H9 (cell line): ENCODE data around the gene TLR6. TPM values are rescaled to one million over a fixed set of nuclear protein-coding genes. Genes with fewer than 3 reads are reported as not detected.

ENCODE experiments used
- DNase-seq: peaks from one replicate; pipeline ENCODE4 v3.0.0-alpha.2; 2017
- H2AFZ ChIP-seq: one replicate; pipeline ENCODE4 v1.6.1; 2013; ENCODE audit warnings: mild to moderate bottlenecking, low read length, control low read depth, moderate library complexity
- H2AK5ac ChIP-seq: 2 replicates; pipeline ENCODE4 v1.6.1; 2013; ENCODE audit warnings: low read length, control low read depth, mixed read lengths; ENCODE audit not compliant: insufficient read length
- H2BK120ac ChIP-seq: one replicate; pipeline ENCODE4 v1.6.1; 2013; ENCODE audit warnings: low read depth, mild to moderate bottlenecking, low read length, control low read depth, inconsistent platforms; ENCODE audit not compliant: poor library complexity, severe bottlenecking
- H2BK12ac ChIP-seq: 2 replicates; pipeline ENCODE4 v1.6.1; 2013; ENCODE audit warnings: low read length, control low read depth, mixed read lengths, low read depth; ENCODE audit not compliant: insufficient read length
- H2BK15ac ChIP-seq: 2 replicates; pipeline ENCODE4 v1.6.1; 2013; ENCODE audit warnings: low read depth, low read length, control low read depth
- H2BK20ac ChIP-seq: one replicate; pipeline ENCODE4 v1.6.1; 2013; ENCODE audit warnings: low read depth, mild to moderate bottlenecking, low read length, control low read depth, inconsistent platforms; ENCODE audit not compliant: poor library complexity, severe bottlenecking
- H2BK5ac ChIP-seq: 2 replicates; pipeline ENCODE4 v1.6.1; 2013; ENCODE audit warnings: low read length, control low read depth, mixed read lengths; ENCODE audit not compliant: insufficient read length
- H3K14ac ChIP-seq: 2 replicates; pipeline ENCODE4 v1.6.1; 2013; ENCODE audit warnings: low read length, control low read depth; ENCODE audit not compliant: insufficient read depth
- H3K18ac ChIP-seq: 2 replicates; pipeline ENCODE4 v1.6.1; 2013; ENCODE audit warnings: low read depth, mild to moderate bottlenecking, mixed read lengths, low read length, control low read depth; ENCODE audit not compliant: insufficient read length
- H3K23ac ChIP-seq: 2 replicates; pipeline ENCODE4 v1.6.1; 2013; ENCODE audit warnings: low read length, control low read depth, mixed read lengths, low read depth; ENCODE audit not compliant: insufficient read length
- H3K23me2 ChIP-seq: 2 replicates; pipeline ENCODE4 v1.6.1; 2013; ENCODE audit warnings: low read depth, mild to moderate bottlenecking, mixed read lengths, low read length, control low read depth; ENCODE audit not compliant: insufficient read length, poor library complexity, severe bottlenecking
- H3K27ac ChIP-seq: 2 replicates; pipeline ENCODE4 v1.5.1; 2013; ENCODE audit warnings: low read length, control low read depth, mixed read lengths, low read depth; ENCODE audit not compliant: insufficient read length
- H3K27me3 ChIP-seq: 2 replicates; pipeline ENCODE4 v1.6.1; 2013; ENCODE audit warnings: low read length, control low read depth, inconsistent platforms; ENCODE audit not compliant: insufficient read depth
- H3K4ac ChIP-seq: 2 replicates; pipeline ENCODE4 v1.6.1; 2013; ENCODE audit warnings: low read depth, mild to moderate bottlenecking, control low read depth, inconsistent platforms, low read length, moderate library complexity
- H3K4me1 ChIP-seq: 2 replicates; pipeline ENCODE4 v1.6.1; 2013; ENCODE audit warnings: low read length, control low read depth, inconsistent platforms; ENCODE audit not compliant: insufficient read depth
- H3K4me2 ChIP-seq: 2 replicates; pipeline ENCODE4 v1.6.1; 2013; ENCODE audit warnings: low read length, control low read depth, mixed read lengths; ENCODE audit not compliant: insufficient read length, insufficient read depth
- H3K56ac ChIP-seq: 2 replicates; pipeline ENCODE4 v1.6.1; 2013; ENCODE audit warnings: low read depth, mild to moderate bottlenecking, mixed read lengths, low read length, control low read depth; ENCODE audit not compliant: insufficient read length
- H3K79me1 ChIP-seq: 2 replicates; pipeline ENCODE4 v1.6.1; 2013; ENCODE audit warnings: low read depth, mild to moderate bottlenecking, moderate library complexity, low read length, control low read depth, inconsistent platforms; ENCODE audit not compliant: insufficient read depth, poor library complexity, severe bottlenecking
- H3K79me2 ChIP-seq: 2 replicates; pipeline ENCODE4 v1.6.1; 2013; ENCODE audit warnings: low read length, control low read depth, inconsistent platforms; ENCODE audit not compliant: insufficient read depth
- H3K9ac ChIP-seq: 2 replicates; pipeline ENCODE4 v1.6.1; 2013; ENCODE audit warnings: low read length, control low read depth, mixed read lengths; ENCODE audit not compliant: insufficient read length; ENCODE audit errors: extremely low read depth
- H3K9me3 ChIP-seq: one replicate; pipeline ENCODE4 v1.6.1; 2013; ENCODE audit warnings: low read depth, low read length, inconsistent platforms; ENCODE audit not compliant: control insufficient read depth
- H3T11ph ChIP-seq: one replicate; pipeline ENCODE4 v1.6.1; 2013; ENCODE audit warnings: mild to moderate bottlenecking, low read length, control low read depth, inconsistent platforms
- H4K20me1 ChIP-seq: one replicate; pipeline ENCODE4 v1.6.1; 2013; ENCODE audit not compliant: control insufficient read depth, insufficient read length, insufficient read depth
- H4K5ac ChIP-seq: 2 replicates; pipeline ENCODE4 v1.6.1; 2013; ENCODE audit warnings: low read depth, mild to moderate bottlenecking, mixed read lengths, low read length, control low read depth; ENCODE audit not compliant: insufficient read length
- H4K8ac ChIP-seq: replicated peaks from 2 replicates; pipeline ENCODE4 v1.6.1; 2013; ENCODE audit warnings: low read length, control low read depth, mixed read lengths, low read depth; ENCODE audit not compliant: insufficient read length
- H4K91ac ChIP-seq: 2 replicates; pipeline ENCODE4 v1.6.1; 2013; ENCODE audit warnings: low read depth, mild to moderate bottlenecking, moderate library complexity, mixed read lengths, low read length, control low read depth; ENCODE audit not compliant: insufficient read length
- H3K27ac Mint-ChIP-seq, 3 experiments: 2 replicates in 2 of 3; 3 replicates in 1 of 3; pipeline ENCODE4 v1.8.0; 2020 to 2021; ENCODE audit warnings: mixed read lengths in 3 of 3, mild to moderate bottlenecking in 1 of 3, moderate library complexity in 1 of 3
- H3K27me3 Mint-ChIP-seq: 2 replicates; pipeline ENCODE4 v1.8.0; 2021; ENCODE audit warnings: low read depth, mild to moderate bottlenecking, moderate library complexity, mixed read lengths
- H3K36me3 Mint-ChIP-seq, 3 experiments: 2 replicates in 2 of 3; 3 replicates in 1 of 3; pipeline ENCODE4 v1.8.0; 2020 to 2021; ENCODE audit warnings: low read depth in 3 of 3, mixed read lengths in 3 of 3; ENCODE audit not compliant: insufficient read depth in 1 of 3
- H3K4me1 Mint-ChIP-seq, 2 experiments: 2 replicates each; pipeline ENCODE4 v1.8.0; 2020; ENCODE audit warnings: mixed read lengths in 2 of 2
- H3K4me3 Mint-ChIP-seq, 2 experiments: 2 replicates in 1 of 2; 3 replicates in 1 of 2; pipeline ENCODE4 v1.8.0; 2020 to 2021; ENCODE audit warnings: mild to moderate bottlenecking in 2 of 2, mixed read lengths in 2 of 2, moderate library complexity in 1 of 2
- H3K9me3 Mint-ChIP-seq, 2 experiments: 2 replicates in 1 of 2; 3 replicates in 1 of 2; pipeline ENCODE4 v1.8.0; 2020; ENCODE audit warnings: mild to moderate bottlenecking in 2 of 2, mixed read lengths in 2 of 2, moderate library complexity in 1 of 2
- CTCF ChIP-seq: fragments of 200-600 bp; sonication (generic); conservative IDR thresholded peaks from 3 replicates; pipeline ENCODE4 v1.8.0; 2021; ENCODE audit warnings: antibody characterized with exemption, mild to moderate bottlenecking
- WGBS: extraction: QIAGEN DNeasy Blood & Tissue Kit; methylation state at CpG from one replicate; pipeline ENCODE4 v1.1.7; 2013; ENCODE audit warnings: missing lambda C conversion rate, low lambda C conversion rate, mixed read lengths; ENCODE audit not compliant: insufficient read length; ENCODE audit errors: extremely low coverage; 5-methylcytosine and 5-hydroxymethylcytosine counted together
- total RNA-seq: library from RNA; stranded (reverse); gene quantifications from 2 replicates; pipeline ENCODE4 v1.2.1, GENCODE V29; 2021

The TLR6 gene
- total RNA-seq, 1 experiment from 2014 or later = 0.11 TPM

GRCh38 chr4:38842994-38843393 is 13.6 kb downstream of the TLR6 start:
- Histone ChIP-seq H3K27ac (no peak overlapping the region), H3K23ac (no peak overlapping the region), H2BK15ac (no peak overlapping the region)

More at GRCh38 chr4:38842994-38843393, 13.6 kb downstream of the TLR6 start:
- Histone ChIP-seq H3K79me1 (no peaks in the 10 kb centered on the region), H2BK12ac (no peak overlapping the region), H4K20me1 (no peaks in the 10 kb centered on the region), H3K14ac (no peak overlapping the region), H3K56ac (no peak overlapping the region), H3K4me1 (no peaks in the 10 kb centered on the region), H3T11ph (no peak overlapping the region), H3K9ac (no peak overlapping the region), H2BK120ac (no peak overlapping the region), H3K18ac (no peak overlapping the region), H4K5ac (no peak overlapping the region), H3K4ac (no peak overlapping the region), H3K79me2 (no peaks in the 10 kb centered on the region), H2BK20ac (no peak overlapping the region), H3K4me2 (no peak overlapping the region), H2BK5ac (no peak overlapping the region), H2AFZ (no peak overlapping the region), H3K27me3 (no peaks in the 10 kb centered on the region), H3K9me3 (no peaks in the 10 kb centered on the region), H4K8ac (no peak overlapping the region), H4K91ac (no peak overlapping the region), H3K23me2 (no peaks in the 10 kb centered on the region), H2AK5ac (no peak overlapping the region)
- peaks cover 13 to 15% of the 10 kb centered on the region in 2 experiments for H3K4me1 Mint-ChIP-seq
- H3K9me3 Mint-ChIP-seq = peaks cover 10 to 12% of the 10 kb centered on the region in 2 experiments; a peak in 3 of 5 replicates
- peaks cover 0 to 5% (median 0%) of the 10 kb centered on the region in 3 experiments; a peak in 1 of 7 replicates for H3K36me3 Mint-ChIP-seq
- H3K27me3 Mint-ChIP-seq = no peaks in the 10 kb centered on the region
- H3K4me3 Mint-ChIP-seq = no peak overlapping the region
- DNase-seq = no peak
- no peak for TF ChIP-seq CTCF
- WGBS = no CpG with 5 or more reads among the region's 4 CpGs
- no peak overlapping the region; a peak in 1 of 7 replicates for H3K27ac Mint-ChIP-seq
